ENCODE measurements around the gene TMEM222.

TMEM222 gene

GRCh38 chr1:27290581-27290980, 31.4 kb upstream of the TMEM222 start:
- no peaks in the 10 kb centered on the region for H3K27me3 ChIP-seq (ENCODE audit: insufficient read depth, low read length, poor library complexity, severe bottlenecking)
- no peaks in the 10 kb centered on the region for H3F3A ChIP-seq (ENCODE audit: low read depth)
- H3K9me2 ChIP-seq (replicated peaks; ENCODE audit: low read depth, low read length) = no peaks in the 10 kb centered on the region
- H3K4me1 ChIP-seq (ENCODE audit: insufficient read depth, low read length, poor library complexity, severe bottlenecking) = no peaks in the 10 kb centered on the region
- H2AFZ ChIP-seq (ENCODE audit: low read length) = no peak overlapping the region
- H3K36me3 ChIP-seq (ENCODE audit: insufficient read depth, low read length) = peaks cover 48% of the 10 kb centered on the region; the same call in 1 of the 2 replicates
- no peaks in the 10 kb centered on the region for H3K9me3 ChIP-seq (ENCODE audit: insufficient read depth, low read depth, low read length)
- no peak for TF ChIP-seq CTCF (conservative IDR thresholded peaks at IDR 0.05; ENCODE audit: low read length)
- no peak for TF ChIP-seq EZH2phosphoT487 (IDR thresholded peaks at IDR 0.05; ENCODE audit: borderline replicate concordance)
- H4K20me1 ChIP-seq (ENCODE audit: insufficient read depth, low read length, poor library complexity, severe bottlenecking) = no peaks in the 10 kb centered on the region
- no peak overlapping the region for H3K4me3 ChIP-seq (ENCODE audit: low read length, poor library complexity, severe bottlenecking)
- H3K79me2 ChIP-seq (ENCODE audit: insufficient read depth, low read length) = no peaks in the 10 kb centered on the region
- no peak overlapping the region for H3K4me2 ChIP-seq (ENCODE audit: low read depth, low read length, poor library complexity, severe bottlenecking)
- H3K9ac ChIP-seq (ENCODE audit: low read depth, low read length, poor library complexity, severe bottlenecking) = no peak overlapping the region

- H3K79me2 ChIP-seq (ENCODE audit: insufficient read depth, low read length) = no peaks in the 10 kb centered on the region
- H3F3A ChIP-seq (ENCODE audit: low read depth) = no peaks in the 10 kb centered on the region
- H4K20me1 ChIP-seq (ENCODE audit: insufficient read depth, low read length, poor library complexity, severe bottlenecking) = no peaks in the 10 kb centered on the region
- no peaks in the 10 kb centered on the region for H3K27me3 ChIP-seq (ENCODE audit: insufficient read depth, low read length, poor library complexity, severe bottlenecking)
- H3K4me2 ChIP-seq (ENCODE audit: low read depth, low read length, poor library complexity, severe bottlenecking) = no peak overlapping the region
- H3K9me3 ChIP-seq (ENCODE audit: insufficient read depth, low read depth, low read length) = no peaks in the 10 kb centered on the region
- H2AFZ ChIP-seq (ENCODE audit: low read length) = no peak overlapping the region
- no peaks in the 10 kb centered on the region for H3K4me1 ChIP-seq (ENCODE audit: insufficient read depth, low read length, poor library complexity, severe bottlenecking)
- peaks cover 57% of the 10 kb centered on the region; the same call in 1 of the 2 replicates for H3K36me3 ChIP-seq (ENCODE audit: insufficient read depth, low read length)
- no peak for TF ChIP-seq CTCF (conservative IDR thresholded peaks at IDR 0.05; ENCODE audit: low read length)
- TF ChIP-seq EZH2phosphoT487 (IDR thresholded peaks at IDR 0.05; ENCODE audit: borderline replicate concordance) = no peak
- no peak overlapping the region for H3K4me3 ChIP-seq (ENCODE audit: low read length, poor library complexity, severe bottlenecking)
- H3K9me2 ChIP-seq (replicated peaks; ENCODE audit: low read depth, low read length) = no peaks in the 10 kb centered on the region
- H3K9ac ChIP-seq (ENCODE audit: low read depth, low read length, poor library complexity, severe bottlenecking) = no peak overlapping the region
These were observed 29.9 kb upstream of the TMEM222 start for GRCh38 chr1:27292106-27292505.

GRCh38 chr1:27293915-27294314, 28.0 kb upstream of the TMEM222 start:
- Histone ChIP-seq H3K9me2 (replicated peaks; ENCODE audit: low read depth, low read length) (no peaks in the 10 kb centered on the region), H3K27me3 (ENCODE audit: insufficient read depth, low read length, poor library complexity, severe bottlenecking) (no peaks in the 10 kb centered on the region), H3K9me3 (ENCODE audit: insufficient read depth, low read depth, low read length) (no peaks in the 10 kb centered on the region), H3K36me3 (ENCODE audit: insufficient read depth, low read length) (peaks cover 66% of the 10 kb centered on the region; the same call in 1 of the 2 replicates), H3F3A (ENCODE audit: low read depth) (no peaks in the 10 kb centered on the region), H3K4me1 (ENCODE audit: insufficient read depth, low read length, poor library complexity, severe bottlenecking) (no peaks in the 10 kb centered on the region), H2AFZ (ENCODE audit: low read length) (no peak overlapping the region), H3K4me3 (ENCODE audit: low read length, poor library complexity, severe bottlenecking) (no peak overlapping the region), H3K4me2 (ENCODE audit: low read depth, low read length, poor library complexity, severe bottlenecking) (no peak overlapping the region), H3K9ac (ENCODE audit: low read depth, low read length, poor library complexity, severe bottlenecking) (no peak overlapping the region), H3K79me2 (ENCODE audit: insufficient read depth, low read length) (no peaks in the 10 kb centered on the region), H4K20me1 (ENCODE audit: insufficient read depth, low read length, poor library complexity, severe bottlenecking) (no peaks in the 10 kb centered on the region)
- TF ChIP-seq CTCF (conservative IDR thresholded peaks at IDR 0.05; ENCODE audit: low read length) (no peak), EZH2phosphoT487 (IDR thresholded peaks at IDR 0.05; ENCODE audit: borderline replicate concordance) (no peak)

Measured in Loucy (cell line).